Suprapubic skin (tissue), 4 donors: ENCODE measurements around the gene TBC1D22A.

Experiments used
- EP300 ChIP-seq: sonication (generic); formaldehyde crosslinking; IDR thresholded peaks from one replicate; pipeline ENCODE4 v1.6.1; 2017; ENCODE audit warnings: antibody characterized with exemption
- POLR2A ChIP-seq, 2 donors: fragments of 450-650 bp; IDR thresholded peaks; one replicate each; pipeline ENCODE4 v1.6.1; 2017; ENCODE audit warnings: antibody characterized with exemption in 2 of 2, mild to moderate bottlenecking in 2 of 2, moderate library complexity in 2 of 2
- POLR2AphosphoS5 ChIP-seq, 3 donors: sonication (generic); formaldehyde crosslinking; IDR thresholded peaks; one replicate each; pipeline ENCODE4 v1.6.1; 2017; ENCODE audit warnings: antibody characterized with exemption in 3 of 3
- TF ChIP-seq, protein P1 (sequence below), 2 donors: fragments of 200-600 bp in 1 of 2; fragments of 450-650 bp in 1 of 2; sonication (generic) in 1 of 2; IDR thresholded peaks; one replicate each; pipeline ENCODE4 v1.5.1; 2016 to 2019; ENCODE audit warnings: antibody characterized with exemption in 2 of 2, mild to moderate bottlenecking in 1 of 2, moderate library complexity in 1 of 2

DNA sequence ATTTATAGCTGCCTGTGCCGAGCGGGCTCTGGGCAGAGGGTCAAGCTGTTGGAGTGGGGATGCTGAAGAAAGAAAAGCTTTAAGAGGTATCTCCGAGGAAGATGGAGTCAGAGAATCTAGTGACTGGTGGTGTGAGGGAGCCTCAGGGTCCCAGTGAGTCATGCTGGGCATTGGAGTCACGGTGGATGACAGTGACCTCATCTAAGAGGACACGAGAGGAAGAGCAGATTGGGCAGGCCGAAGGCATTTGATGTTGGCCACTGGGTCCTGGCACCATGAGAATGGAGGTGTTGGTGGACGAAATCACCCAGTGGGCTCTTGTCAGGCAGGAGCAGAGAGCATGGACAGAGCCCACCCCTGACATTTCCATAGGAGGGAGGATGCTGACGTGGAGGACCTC, 68.4 kb downstream of the TBC1D22A start:
- TF ChIP-seq, protein P1, sequence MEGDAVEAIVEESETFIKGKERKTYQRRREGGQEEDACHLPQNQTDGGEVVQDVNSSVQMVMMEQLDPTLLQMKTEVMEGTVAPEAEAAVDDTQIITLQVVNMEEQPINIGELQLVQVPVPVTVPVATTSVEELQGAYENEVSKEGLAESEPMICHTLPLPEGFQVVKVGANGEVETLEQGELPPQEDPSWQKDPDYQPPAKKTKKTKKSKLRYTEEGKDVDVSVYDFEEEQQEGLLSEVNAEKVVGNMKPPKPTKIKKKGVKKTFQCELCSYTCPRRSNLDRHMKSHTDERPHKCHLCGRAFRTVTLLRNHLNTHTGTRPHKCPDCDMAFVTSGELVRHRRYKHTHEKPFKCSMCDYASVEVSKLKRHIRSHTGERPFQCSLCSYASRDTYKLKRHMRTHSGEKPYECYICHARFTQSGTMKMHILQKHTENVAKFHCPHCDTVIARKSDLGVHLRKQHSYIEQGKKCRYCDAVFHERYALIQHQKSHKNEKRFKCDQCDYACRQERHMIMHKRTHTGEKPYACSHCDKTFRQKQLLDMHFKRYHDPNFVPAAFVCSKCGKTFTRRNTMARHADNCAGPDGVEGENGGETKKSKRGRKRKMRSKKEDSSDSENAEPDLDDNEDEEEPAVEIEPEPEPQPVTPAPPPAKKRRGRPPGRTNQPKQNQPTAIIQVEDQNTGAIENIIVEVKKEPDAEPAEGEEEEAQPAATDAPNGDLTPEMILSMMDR (IDR thresholded peaks at IDR 0.05): no peak
- TF ChIP-seq POLR2AphosphoS5 (IDR thresholded peaks at IDR 0.05) (no peak), POLR2A (IDR thresholded peaks at IDR 0.05) (no peak), EP300 (no peak)
